SK-N-MC (cell line): ENCODE results near the gene HPRT1.

Source experiments
- DNase-seq: peaks from one replicate; pipeline ENCODE4 v3.0.0-alpha.2; 2011; ENCODE audit warnings: low read depth, low spot score
- H3K27ac ChIP-seq: fragments of 200-600 bp; sonication (generic); 2 replicates; pipeline ENCODE4 v1.5.1; 2016; ENCODE audit warnings: mixed run types
- H3K36me3 ChIP-seq: fragments of 200-600 bp; sonication (generic); 2 replicates; pipeline ENCODE4 v1.6.1; 2017; ENCODE audit warnings: antibody characterized with exemption, low read length, mixed read lengths; ENCODE audit not compliant: insufficient read depth
- H3K4me3 ChIP-seq: fragments of 200-600 bp; sonication (generic); 2 replicates; pipeline ENCODE4 v1.5.1; 2016
- H3K9ac ChIP-seq: fragments of 200-600 bp; sonication (generic); 2 replicates; pipeline ENCODE4 v1.8.0; 2017; ENCODE audit warnings: mixed run types, mixed read lengths; ENCODE audit not compliant: insufficient read length
- H3K9me3 ChIP-seq: fragments of 200-600 bp; sonication (generic); 2 replicates; pipeline ENCODE4 v1.6.1; 2017; ENCODE audit warnings: low read depth, mild to moderate bottlenecking, antibody characterized with exemption, low read length, moderate library complexity, mixed read lengths
- EZH2 ChIP-seq: fragments of 200-600 bp; sonication (generic); IDR thresholded peaks from one replicate; pipeline ENCODE4 v1.6.1; 2017; ENCODE audit warnings: antibody characterized with exemption
- FOXP2 ChIP-seq: optimal IDR thresholded peaks from 2 replicates; pipeline ENCODE3; 2011; ENCODE audit warnings: mild to moderate bottlenecking, moderate library complexity; ENCODE audit not compliant: insufficient read depth; ENCODE audit errors: extremely low read length, control extremely low read depth
- POLR2AphosphoS5 ChIP-seq: IDR thresholded peaks from 2 replicates; pipeline ENCODE4 v1.6.1; 2012; ENCODE audit warnings: mild to moderate bottlenecking, low read depth, low read length, borderline replicate concordance

HPRT1 gene

DNA sequence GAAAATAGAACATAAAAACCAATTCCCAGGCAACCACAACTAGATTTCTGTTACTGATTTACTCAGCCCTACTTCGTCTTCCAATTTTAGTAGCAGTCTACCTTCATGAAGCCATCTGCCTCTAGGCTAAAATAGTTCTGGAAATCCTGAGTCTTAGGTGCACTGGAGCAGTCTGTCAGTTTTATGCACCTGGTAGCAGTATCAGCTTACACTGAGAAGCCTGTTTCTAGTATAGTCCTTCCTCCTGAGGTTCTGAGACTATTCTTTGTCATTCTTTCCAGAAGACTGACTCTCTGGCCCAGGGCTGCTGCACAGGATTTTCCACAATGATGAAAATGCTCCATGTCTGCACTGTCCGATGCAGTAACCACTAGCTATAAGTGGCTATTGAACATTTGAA, 16.9 kb upstream of the HPRT1 start:
- Histone ChIP-seq H3K4me3 (no peak overlapping the region), H3K36me3 (no peaks in the 10 kb centered on the region), H3K9me3 (no peaks in the 10 kb centered on the region), H3K9ac (no peak overlapping the region), H3K27ac (no peak overlapping the region)
- DNase-seq = no peak
- TF ChIP-seq FOXP2 (no peak), EZH2 (no peak), POLR2AphosphoS5 (no peak)

DNA sequence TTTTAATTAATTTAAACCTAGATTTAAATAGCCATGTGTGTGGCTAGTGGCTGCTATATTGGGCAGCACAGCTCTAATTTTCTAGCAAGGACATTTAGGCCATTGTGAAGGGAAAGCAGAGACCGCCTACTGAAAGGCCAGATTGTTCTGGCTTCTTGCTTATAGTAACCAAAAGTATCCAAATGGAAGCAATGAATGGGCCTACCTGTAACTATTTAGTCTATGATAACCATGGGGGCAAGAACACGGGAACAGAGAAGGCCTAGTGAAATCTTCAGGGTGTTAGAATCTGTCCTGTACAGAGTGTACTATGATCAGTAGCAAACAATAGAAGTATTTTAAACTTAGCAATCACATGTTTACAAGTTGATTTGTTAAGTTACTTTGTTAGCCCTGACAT, 16.5 kb upstream of the HPRT1 start:
- Histone ChIP-seq H3K9me3 (no peaks in the 10 kb centered on the region), H3K4me3 (no peak overlapping the region), H3K36me3 (no peaks in the 10 kb centered on the region), H3K9ac (no peak overlapping the region), H3K27ac (no peak overlapping the region)
- TF ChIP-seq EZH2 (no peak), POLR2AphosphoS5 (no peak), FOXP2 (no peak)
- DNase-seq = no peak

DNA sequence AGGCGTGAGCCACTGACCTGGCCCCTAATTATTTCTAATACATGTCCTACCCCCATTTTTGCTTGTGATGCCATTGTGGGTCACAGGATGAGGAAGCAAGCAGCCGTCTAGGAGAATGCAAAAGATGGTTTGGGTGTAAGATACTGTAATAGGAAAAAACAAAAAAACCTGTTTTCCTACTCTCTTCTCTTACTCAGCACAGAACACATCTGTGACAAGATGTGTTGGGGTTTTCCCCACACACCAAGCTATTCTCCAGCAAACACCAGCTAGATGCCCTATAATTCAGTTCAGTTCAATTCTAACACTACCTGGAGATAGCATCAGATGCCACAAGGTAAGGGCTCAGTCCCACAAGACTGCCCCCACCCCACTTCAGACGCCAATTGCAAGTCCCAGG, 15.3 kb upstream of the HPRT1 start:
- Histone ChIP-seq H3K27ac (no peak overlapping the region), H3K4me3 (no peak overlapping the region), H3K9ac (no peak overlapping the region), H3K36me3 (no peaks in the 10 kb centered on the region), H3K9me3 (no peaks in the 10 kb centered on the region)
- DNase-seq = no peak
- TF ChIP-seq POLR2AphosphoS5 = no peak
- no peak for TF ChIP-seq EZH2
- TF ChIP-seq FOXP2 = no peak

DNA sequence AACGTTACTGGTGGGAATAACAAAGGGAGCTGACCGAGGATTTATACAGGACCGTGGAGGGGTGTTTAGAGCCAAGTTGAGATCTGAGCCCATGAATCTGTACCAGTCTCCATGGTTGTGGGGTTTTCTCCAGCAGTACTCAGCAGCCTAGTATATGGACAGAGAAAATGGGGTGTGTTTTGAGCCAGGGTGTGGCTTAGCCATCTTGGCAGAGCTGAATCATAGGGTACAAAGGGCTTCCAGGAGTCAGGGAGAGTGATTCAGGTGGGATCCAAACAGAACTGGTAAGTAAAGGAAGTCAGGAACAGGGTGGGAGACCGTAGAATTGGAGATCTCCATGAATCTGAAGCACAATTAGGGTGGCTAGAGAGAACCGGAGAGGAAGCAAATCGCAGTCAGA, 7.4 kb upstream of the HPRT1 start:
- TF ChIP-seq POLR2AphosphoS5 = no peak
- TF ChIP-seq EZH2 = no peak
- TF ChIP-seq FOXP2 = no peak
- Histone ChIP-seq H3K9ac (no peak overlapping the region), H3K4me3 (no peak overlapping the region), H3K36me3 (no peaks in the 10 kb centered on the region), H3K27ac (no peak overlapping the region), H3K9me3 (no peaks in the 10 kb centered on the region)
- DNase-seq = no peak

DNA sequence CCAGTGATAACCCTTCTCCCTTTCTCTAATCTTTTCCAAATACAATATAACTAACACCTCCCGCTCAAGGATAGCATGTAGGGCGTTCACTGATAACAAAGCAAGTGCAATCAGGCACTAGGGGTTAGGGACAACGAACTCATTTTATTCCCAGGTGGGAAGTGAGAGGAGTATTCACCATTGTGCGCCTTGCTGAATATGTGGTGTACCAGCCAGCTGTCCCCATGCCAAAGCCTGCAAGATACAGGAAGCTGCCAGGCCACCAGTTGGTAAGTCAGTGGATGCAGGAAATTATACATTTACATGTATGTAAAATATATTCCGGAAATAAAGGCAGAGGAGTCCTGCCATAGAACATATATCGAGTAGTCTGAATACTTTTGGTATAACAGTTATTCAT, 6.3 kb upstream of the HPRT1 start:
- Histone ChIP-seq H3K27ac (no peak overlapping the region), H3K36me3 (no peaks in the 10 kb centered on the region), H3K4me3 (no peak overlapping the region), H3K9ac (no peak overlapping the region), H3K9me3 (no peaks in the 10 kb centered on the region)
- TF ChIP-seq POLR2AphosphoS5 (no peak), EZH2 (no peak), FOXP2 (no peak)
- no peak for DNase-seq

DNA sequence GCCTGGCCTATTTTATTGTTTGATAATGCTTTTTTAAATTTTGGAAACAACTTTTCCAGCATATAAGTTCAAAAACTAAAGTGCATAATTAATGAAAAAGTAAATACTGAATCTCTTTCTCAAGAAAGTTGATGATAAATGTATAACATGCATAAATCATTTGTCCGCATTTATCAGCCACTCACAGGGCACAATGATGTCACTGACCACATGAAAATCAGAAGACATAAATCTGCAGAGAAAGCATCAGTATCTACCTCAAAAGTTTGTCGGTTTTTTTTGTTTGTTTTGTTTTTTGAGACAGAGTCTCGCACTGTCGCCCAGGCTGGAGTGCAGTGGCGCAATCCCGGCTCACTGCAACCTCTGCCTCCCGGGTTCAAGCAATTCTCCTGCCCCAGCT, 5.5 kb upstream of the HPRT1 start:
- no peaks in the 10 kb centered on the region for H3K36me3 ChIP-seq
- no peak for TF ChIP-seq POLR2AphosphoS5
- no peak for TF ChIP-seq FOXP2
- TF ChIP-seq EZH2 = no peak
- H3K4me3 ChIP-seq = no peak overlapping the region
- H3K27ac ChIP-seq = no peak overlapping the region
- no peak overlapping the region for H3K9ac ChIP-seq
- H3K9me3 ChIP-seq = no peaks in the 10 kb centered on the region
- no peak for DNase-seq

DNA sequence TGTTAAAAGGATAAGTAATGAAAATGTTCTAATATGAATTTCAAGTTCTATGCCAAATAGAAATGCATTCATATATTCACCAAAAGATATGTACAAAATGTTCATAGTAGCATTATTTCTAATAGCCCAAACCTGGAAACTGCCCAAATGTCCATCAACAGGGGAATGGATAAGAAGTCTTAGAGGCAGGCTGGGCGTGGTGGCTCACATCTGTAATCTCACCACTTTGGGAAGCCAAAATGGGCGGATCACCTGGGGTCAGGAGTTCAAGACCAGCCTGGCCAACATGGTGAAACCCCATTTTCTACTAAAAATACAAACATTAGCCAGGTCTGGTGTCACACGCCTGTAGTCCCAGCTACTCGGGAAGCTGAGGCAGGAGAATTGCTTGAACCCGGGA, 2.3 kb upstream of the HPRT1 start:
- DNase-seq = no peak
- Histone ChIP-seq H3K9me3 (no peaks in the 10 kb centered on the region), H3K9ac (no peak overlapping the region), H3K27ac (peak overlapping the region; percentile 76; the same call in 1 of the 2 replicates), H3K36me3 (no peaks in the 10 kb centered on the region), H3K4me3 (no peak overlapping the region)
- TF ChIP-seq POLR2AphosphoS5 (no peak), EZH2 (no peak), FOXP2 (no peak)

DNA sequence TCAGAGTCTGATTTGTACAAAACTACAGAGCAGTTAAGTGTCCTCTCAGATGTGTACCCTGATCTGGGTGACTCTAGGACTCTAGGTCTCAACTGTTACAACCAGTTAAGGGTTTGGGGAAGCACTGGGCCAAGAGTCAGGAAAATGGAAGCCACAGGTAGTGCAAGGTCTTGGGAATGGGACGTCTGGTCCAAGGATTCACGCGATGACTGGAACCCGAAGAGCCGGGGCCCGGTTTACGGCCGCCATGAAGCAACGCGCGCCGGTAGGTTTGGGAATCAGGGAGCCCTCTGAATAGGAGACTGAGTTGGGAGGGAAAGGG, 321 bp upstream of the HPRT1 start:
- Histone ChIP-seq H3K27ac (no peak overlapping the region), H3K9ac (no peak overlapping the region), H3K4me3 (peak overlapping the region; percentile 64), H3K36me3 (no peaks in the 10 kb centered on the region), H3K9me3 (no peaks in the 10 kb centered on the region)
- TF ChIP-seq EZH2 (no peak), POLR2AphosphoS5 (0 out of 2 replicates have a peak, but pooled peaks have one; percentile 15)
- DNase-seq = no peak

DNA sequence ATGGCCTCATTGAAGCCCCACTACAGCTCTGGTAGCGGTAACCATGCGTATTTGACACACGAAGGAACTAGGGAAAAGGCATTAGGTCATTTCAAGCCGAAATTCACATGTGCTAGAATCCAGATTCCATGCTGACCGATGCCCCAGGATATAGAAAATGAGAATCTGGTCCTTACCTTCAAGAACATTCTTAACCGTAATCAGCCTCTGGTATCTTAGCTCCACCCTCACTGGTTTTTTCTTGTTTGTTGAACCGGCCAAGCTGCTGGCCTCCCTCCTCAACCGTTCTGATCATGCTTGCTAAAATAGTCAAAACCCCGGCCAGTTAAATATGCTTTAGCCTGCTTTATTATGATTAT, 876 bp downstream of the HPRT1 start:
- Histone ChIP-seq H3K9ac (peak overlapping the region; percentile 81), H3K4me3 (peak overlapping the region; percentile 84), H3K9me3 (no peaks in the 10 kb centered on the region), H3K36me3 (no peaks in the 10 kb centered on the region), H3K27ac (no peak overlapping the region)
- no peak for TF ChIP-seq EZH2
- TF ChIP-seq FOXP2 = no peak
- no peak for TF ChIP-seq POLR2AphosphoS5
- no peak for DNase-seq

DNA sequence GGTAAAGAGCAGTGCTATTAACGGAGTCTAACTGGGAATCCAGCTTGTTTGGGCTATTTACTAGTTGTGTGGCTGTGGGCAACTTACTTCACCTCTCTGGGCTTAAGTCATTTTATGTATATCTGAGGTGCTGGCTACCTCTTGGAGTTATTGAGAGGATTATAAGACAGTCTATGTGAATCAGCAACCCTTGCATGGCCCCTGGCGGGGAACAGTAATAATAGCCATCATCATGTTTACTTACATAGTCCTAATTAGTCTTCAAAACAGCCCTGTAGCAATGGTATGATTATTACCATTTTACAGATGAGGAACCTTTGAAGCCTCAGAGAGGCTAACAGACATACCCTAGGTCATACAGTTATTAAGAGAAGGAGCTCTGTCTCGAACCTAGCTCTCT, 1.5 kb downstream of the HPRT1 start:
- Histone ChIP-seq H3K36me3 (no peaks in the 10 kb centered on the region), H3K4me3 (peak overlapping the region; percentile 84), H3K27ac (no peak overlapping the region), H3K9ac (peak overlapping the region; percentile 81), H3K9me3 (no peaks in the 10 kb centered on the region)
- no peak for DNase-seq
- TF ChIP-seq FOXP2 = no peak
- TF ChIP-seq EZH2 = no peak
